Cerebellar cortex (tissue), 1 donor: ENCODE data around the gene APBB2.
"Not testable (repeated sequence)": the region's sequence is repeated elsewhere in the genome, so short reads cannot be mapped to it uniquely, and the experiment has no call there.

Source experiments
- DNase-seq: peaks from one replicate; pipeline ENCODE4 v3.0.0-alpha.2; 2015; ENCODE audit warnings: low spot score

The APBB2 gene

DNA sequence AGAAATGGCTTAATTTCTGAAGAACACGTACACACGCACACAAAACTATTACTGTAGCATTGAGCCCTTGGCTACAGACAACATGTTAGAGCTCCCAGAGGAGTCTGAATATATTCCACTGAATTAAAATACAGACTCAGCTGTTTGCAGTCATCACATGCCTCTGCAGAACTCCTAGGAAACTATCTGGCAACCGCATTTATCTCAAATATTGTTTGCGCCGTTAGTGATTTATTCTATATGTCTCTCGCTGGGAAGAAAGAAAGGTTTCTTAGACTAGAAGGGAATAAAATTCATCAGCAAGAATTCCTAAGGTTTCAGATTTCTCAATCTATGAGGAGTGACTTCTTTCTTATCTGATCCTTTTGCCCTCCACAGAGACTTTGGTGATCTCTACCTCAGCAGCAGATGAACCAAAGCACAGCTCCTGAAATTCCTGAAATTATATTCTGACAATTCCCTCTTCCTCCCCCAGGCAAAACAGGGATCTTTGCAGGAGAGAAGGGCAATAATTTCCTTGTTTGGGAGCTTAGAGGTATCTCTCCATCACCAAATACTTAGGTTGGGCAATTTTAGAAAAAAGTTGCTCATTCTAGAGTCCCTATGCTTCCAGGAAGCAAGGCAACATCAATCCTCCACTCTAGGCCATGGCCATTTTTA is 199.2 kb downstream of the APBB2 start:
- no peak for DNase-seq

GRCh38 chr4:41014158-41014557 is 200.2 kb downstream of the APBB2 start:
- no peak for DNase-seq

GRCh38 chr4:41013746-41014145 is 200.6 kb downstream of the APBB2 start:
- DNase-seq, result no peak

GRCh38 chr4:41012911-41013310 is 201.4 kb downstream of the APBB2 start:
- DNase-seq, result no peak

GRCh38 chr4:41012293-41012692 is 202.0 kb downstream of the APBB2 start:
- no peak for DNase-seq

DNA sequence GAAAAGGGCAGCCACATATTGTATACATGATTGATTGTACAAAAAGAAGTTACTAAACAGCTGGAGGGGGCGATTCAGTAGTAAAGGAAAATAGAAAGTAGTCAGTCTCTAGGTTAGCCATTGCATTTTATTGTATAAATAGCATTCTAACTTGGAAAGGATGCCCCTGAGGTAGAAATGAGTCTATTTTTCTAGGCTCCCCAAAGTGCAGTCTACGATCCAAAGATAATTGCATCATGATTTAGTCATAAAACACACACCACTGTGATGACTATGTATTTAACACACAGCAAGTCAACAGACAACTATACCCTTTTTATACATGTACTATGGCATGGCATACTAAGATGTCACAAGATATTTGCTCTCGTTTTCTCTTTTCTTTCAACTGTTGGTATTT is 204.9 kb downstream of the APBB2 start:
- no peak for DNase-seq

GRCh38 chr4:41006141-41006540 is 208.2 kb downstream of the APBB2 start:
- no peak for DNase-seq

DNA sequence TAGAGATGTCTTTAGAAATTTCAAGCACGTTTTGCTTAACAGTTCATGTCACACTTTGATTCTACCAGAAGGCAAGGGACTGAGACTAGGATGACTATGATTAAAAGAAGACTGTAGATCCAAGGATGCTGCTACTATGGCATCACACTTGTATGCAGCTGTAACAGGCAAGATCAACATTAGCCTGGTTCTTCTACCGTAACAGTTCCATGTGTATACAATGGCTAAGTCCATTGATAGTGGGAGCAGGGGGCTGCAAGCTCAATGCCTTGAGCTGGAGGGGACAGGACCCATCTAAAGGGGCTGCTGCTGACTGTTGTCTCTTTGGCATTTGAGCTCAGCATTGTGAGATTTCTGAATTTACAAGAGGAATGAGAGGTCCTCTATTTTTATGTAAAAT is 212.0 kb downstream of the APBB2 start:
- no peak for DNase-seq

DNA sequence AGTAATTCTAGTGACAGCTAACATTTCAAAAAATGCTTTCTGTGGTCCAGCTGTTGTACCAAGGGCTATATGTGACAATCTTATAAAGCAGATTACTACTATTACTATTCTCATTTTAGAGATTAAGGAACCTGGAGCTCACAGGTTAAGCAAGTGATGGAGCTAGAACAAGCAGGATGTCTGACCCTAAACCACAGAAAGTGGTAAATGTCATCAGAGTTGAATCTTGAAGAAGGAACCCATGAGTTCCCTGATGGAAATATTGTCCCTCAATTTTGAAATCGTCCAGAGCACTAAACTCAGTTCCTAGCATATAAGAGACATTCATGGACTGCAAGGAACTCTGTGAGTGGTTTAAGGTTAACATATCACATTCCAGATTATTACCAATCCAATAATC is 214.0 kb downstream of the APBB2 start:
- no peak for DNase-seq

DNA sequence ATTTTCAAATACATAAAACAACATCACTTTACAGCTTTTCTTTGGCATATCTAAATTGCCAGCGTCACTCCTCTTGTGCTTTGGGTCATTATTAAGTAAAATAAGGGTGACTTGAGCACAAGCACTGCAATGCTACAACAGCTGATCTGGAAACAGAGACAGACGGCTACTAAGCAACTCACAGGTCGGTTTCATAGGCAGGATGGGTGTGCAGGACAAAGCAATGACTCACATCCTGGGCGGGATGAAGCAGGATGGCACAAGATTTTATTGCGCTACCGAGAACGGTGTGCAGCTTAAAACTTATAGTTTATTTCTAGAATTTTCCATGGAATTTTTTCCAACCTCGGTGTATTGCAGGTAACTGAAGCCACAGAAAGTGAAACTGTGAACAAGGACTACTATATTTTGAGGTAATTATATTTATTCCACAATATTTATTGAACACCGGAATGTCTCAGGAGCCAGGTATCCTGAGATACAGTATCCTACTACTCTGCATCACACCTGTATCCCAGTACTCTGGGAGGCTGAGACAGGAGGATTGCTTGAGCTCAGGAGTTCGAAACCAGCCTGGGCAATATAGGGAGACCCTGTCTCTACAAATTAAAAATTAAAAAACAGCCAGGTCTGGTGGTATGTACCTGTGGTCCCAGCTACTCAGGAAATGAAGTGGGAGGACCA is 215.5 kb downstream of the APBB2 start:
- no peak for DNase-seq

DNA sequence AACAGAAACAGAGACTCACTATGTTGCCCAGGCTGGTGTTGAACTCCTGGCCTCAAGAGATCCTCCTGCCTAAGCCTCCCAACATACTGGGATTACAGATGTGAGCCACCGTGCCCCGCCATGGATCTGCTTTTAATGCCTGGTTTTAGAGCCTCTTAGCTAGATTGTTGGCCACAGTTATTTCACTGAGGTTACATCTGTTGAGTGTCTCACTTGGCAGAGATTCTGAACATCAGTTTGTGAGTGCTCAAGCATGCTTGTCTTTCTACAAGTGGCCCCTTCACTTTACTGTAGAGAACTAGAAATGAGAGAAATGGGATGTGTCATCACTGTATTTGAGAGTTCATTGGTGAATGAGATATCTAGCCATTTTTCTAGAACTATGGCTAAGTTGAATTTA is 218.5 kb downstream of the APBB2 start:
- DNase-seq, result no peak

- DNase-seq, result not testable (repeated sequence)
These were observed 220.0 kb downstream of the APBB2 start for GRCh38 chr4:40994321-40994720.

- DNase-seq, result not testable (repeated sequence)
These were observed 221.0 kb downstream of the APBB2 start for GRCh38 chr4:40993296-40993693.

GRCh38 chr4:40992472-40993295 is 221.7 kb downstream of the APBB2 start:
- no peak for DNase-seq

DNA sequence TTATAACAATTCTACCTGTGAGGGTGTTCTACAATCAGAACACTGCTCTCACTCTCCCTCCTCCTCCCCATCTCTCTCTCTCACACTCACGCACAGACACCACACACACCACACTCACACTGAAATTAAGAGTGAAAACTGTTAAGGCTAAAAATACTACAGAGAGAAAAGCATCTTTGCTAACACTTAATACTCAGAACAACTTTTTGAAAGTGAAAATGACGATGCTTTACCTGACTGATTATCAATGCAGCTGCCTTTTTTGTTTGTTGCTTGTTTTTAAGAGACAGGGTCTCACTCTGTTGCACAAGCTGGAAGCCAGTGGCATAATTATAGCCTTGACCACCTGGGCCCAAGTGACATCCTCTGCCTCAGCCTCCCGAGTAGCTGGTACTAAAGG is 222.4 kb downstream of the APBB2 start:
- no peak for DNase-seq

- no peak for DNase-seq
These were observed 223.5 kb downstream of the APBB2 start for GRCh38 chr4:40990899-40991265.

DNA sequence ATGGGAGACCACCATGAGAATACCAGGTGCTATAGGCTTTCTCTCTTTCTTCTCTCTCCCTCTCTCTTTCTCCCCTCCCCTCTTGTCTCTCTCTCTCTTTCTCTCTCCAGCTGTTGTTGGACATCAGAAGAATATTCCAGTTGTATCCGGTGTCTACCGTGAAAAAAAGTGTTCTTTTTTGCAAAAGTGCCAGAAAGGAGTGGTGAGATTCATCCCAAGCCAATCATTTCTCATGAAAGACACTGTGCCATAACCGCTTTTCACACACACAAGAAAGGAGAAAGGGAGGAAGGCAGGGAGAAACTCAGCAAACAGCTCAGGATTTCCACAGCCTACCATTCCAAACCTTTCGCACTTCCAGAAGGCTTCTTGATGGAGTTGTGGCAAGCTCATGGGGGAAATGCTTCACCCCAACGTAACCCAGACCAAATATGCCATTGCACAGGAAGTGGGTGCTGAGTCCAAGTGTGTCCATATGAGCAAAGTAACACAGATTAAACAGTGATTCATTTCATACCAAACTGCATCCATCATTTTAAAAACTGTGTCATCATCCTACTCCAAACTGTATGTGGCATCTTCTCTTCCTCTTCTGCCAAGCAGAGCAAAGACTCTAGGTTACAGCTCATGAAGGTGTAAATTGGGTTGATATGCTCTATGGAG is 224.0 kb downstream of the APBB2 start:
- no peak for DNase-seq

DNA sequence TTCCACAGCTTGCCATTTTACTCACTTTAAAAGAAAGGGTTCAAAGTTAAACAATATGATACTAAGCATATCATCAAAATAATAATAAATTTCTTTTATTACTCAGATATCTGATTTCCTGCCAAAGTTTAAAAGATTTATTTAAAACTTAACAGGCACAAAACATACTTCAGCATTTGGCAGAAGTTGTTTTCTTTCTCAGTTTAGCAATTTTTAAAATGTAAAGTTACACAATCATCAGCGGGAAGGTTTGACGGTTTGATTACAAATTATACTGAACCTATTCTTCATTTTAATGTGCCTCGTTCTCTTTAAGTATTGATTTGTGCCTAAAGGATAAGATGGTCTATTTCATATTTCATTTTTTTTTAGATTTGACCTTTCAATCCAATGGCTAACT is 227.2 kb downstream of the APBB2 start:
- no peak for DNase-seq

DNA sequence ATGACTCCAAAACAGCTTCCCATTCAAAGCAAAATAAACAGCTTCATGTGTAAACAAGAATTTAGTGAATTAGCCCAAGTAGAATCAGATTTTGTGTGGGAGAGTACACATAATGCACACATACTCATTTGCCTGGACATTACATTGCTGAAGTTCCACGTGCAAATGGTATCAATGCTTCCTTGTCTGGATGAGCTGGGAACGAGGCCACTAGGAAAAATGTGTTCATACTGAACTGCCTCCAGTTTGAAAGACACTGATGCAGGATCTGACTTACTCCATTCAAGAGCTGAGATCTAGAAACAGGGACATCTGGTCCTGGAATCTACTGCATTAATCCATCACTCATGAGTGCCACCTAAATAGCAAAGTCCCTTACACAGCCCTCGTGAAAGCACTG is 228.0 kb downstream of the APBB2 start:
- DNase-seq, result peak; percentile 4

GRCh38 chr4:40984051-40984450 is 230.3 kb downstream of the APBB2 start:
- no peak for DNase-seq

GRCh38 chr4:40980318-40980883 is 233.9 kb downstream of the APBB2 start:
- peak; percentile 22 for DNase-seq

DNA sequence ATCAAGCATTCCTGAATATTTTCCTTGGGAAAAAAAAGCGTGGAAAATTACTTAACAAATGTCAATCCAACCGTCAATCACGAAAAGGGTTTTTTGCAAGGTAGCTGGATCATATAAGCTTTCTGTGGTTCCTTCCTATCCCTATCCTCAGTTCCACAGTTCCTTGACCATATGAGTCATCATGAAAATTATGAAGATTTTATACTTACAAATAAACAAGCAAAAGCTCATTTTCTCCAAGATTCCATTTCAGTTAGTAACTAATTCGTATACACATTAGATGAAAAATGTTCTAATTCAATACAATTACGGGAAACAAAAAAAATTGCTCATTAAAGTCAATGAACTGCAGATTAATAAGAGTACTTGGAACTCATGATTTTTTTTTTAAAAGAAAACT is 235.8 kb downstream of the APBB2 start:
- no peak for DNase-seq
